ENCODE results near the gene SLC29A2. TPM values are rescaled to one million over a fixed set of nuclear protein-coding genes. Genes with fewer than 3 reads are reported as not detected.

SLC29A2 gene
- total RNA-seq, 1 donor from 2014 or later = 6.9 TPM

- Histone ChIP-seq H3K36me3 (no peaks in the 10 kb centered on the region), H3K4me1 (no peaks in the 10 kb centered on the region), H3K27me3 (no peaks in the 10 kb centered on the region), H3F3A (ENCODE audit: low read depth) (peaks cover 64% of the 10 kb centered on the region), H3K79me2 (ENCODE audit: low read depth) (peaks cover 9% of the 10 kb centered on the region), H3K9ac (no peak overlapping the region), H3K9me3 (ENCODE audit: low read depth) (no peaks in the 10 kb centered on the region), H4K20me1 (ENCODE audit: low read depth) (peaks cover 9% of the 10 kb centered on the region), H3K4me3 (no peak overlapping the region), H3K27ac (no peak overlapping the region), H2AFZ (replicated peaks) (no peak overlapping the region), H3K4me2 (no peak overlapping the region)
- peaks cover 14% of the 10 kb centered on the region for H3K27me3 Mint-ChIP-seq (ENCODE audit: insufficient read depth, low read depth)
- H3K9me3 Mint-ChIP-seq = no peaks in the 10 kb centered on the region
- peak overlapping the region; percentile 46 for H3K27ac Mint-ChIP-seq
- TF ChIP-seq EZH2phosphoT487 (IDR thresholded peaks at IDR 0.05) (no peak), EZH2 (IDR thresholded peaks at IDR 0.05) (no peak)
- DNase-seq (ENCODE audit: low spot score) = no peak
- H3K36me3 Mint-ChIP-seq = peaks cover 13% of the 10 kb centered on the region
- H3K4me1 Mint-ChIP-seq = peaks cover 7% of the 10 kb centered on the region
- H3K4me3 Mint-ChIP-seq = no peak overlapping the region
Observed at GRCh38 chr11:66365166-66365565, 6.4 kb downstream of the SLC29A2 start.

GRCh38 chr11:66363805-66364535 is 7.6 kb downstream of the SLC29A2 start:
- TF ChIP-seq CTCF (IDR thresholded peaks at IDR 0.05) (peak; percentile 84), EZH2phosphoT487 (IDR thresholded peaks at IDR 0.05) (no peak)
- H3K4me3 ChIP-seq = no peak overlapping the region

GRCh38 chr11:66363187-66363601 is 8.4 kb downstream of the SLC29A2 start:
- Histone ChIP-seq H3K9me3 (ENCODE audit: low read depth) (no peaks in the 10 kb centered on the region), H3K4me1 (no peaks in the 10 kb centered on the region), H3K27me3 (no peaks in the 10 kb centered on the region), H3K79me2 (ENCODE audit: low read depth) (no peaks in the 10 kb centered on the region), H2AFZ (replicated peaks) (no peak overlapping the region), H3K4me2 (no peak overlapping the region), H3K27ac (no peak overlapping the region), H4K20me1 (ENCODE audit: low read depth) (peaks cover 10% of the 10 kb centered on the region), H3K9ac (no peak overlapping the region), H3K36me3 (no peaks in the 10 kb centered on the region), H3F3A (ENCODE audit: low read depth) (peaks cover 71% of the 10 kb centered on the region), H3K4me3 (no peak overlapping the region)
- Mint-ChIP-seq H3K27ac (no peak overlapping the region), H3K9me3 (no peaks in the 10 kb centered on the region), H3K4me3 (no peak overlapping the region), H3K27me3 (ENCODE audit: insufficient read depth, low read depth) (peaks cover 15% of the 10 kb centered on the region), H3K36me3 (peaks cover 8% of the 10 kb centered on the region), H3K4me1 (peaks cover 6% of the 10 kb centered on the region)
- no peak for DNase-seq (ENCODE audit: low spot score)
- TF ChIP-seq CTCF (IDR thresholded peaks at IDR 0.05) (no peak), EZH2 (IDR thresholded peaks at IDR 0.05) (no peak), EZH2phosphoT487 (IDR thresholded peaks at IDR 0.05) (no peak)

More at GRCh38 chr11:66363805-66364535, 7.6 kb downstream of the SLC29A2 start:
- Histone ChIP-seq H3F3A (ENCODE audit: low read depth) (peaks cover 64% of the 10 kb centered on the region), H3K9me3 (ENCODE audit: low read depth) (no peaks in the 10 kb centered on the region), H4K20me1 (ENCODE audit: low read depth) (peaks cover 9% of the 10 kb centered on the region), H3K36me3 (no peaks in the 10 kb centered on the region), H3K79me2 (ENCODE audit: low read depth) (no peaks in the 10 kb centered on the region), H3K9ac (no peak overlapping the region), H3K4me1 (no peaks in the 10 kb centered on the region), H2AFZ (replicated peaks) (no peak overlapping the region), H3K27me3 (no peaks in the 10 kb centered on the region), H3K27ac (no peak overlapping the region), H3K4me2 (no peak overlapping the region)
- Mint-ChIP-seq H3K9me3 (no peaks in the 10 kb centered on the region), H3K4me1 (peaks cover 4% of the 10 kb centered on the region), H3K36me3 (peaks cover 10% of the 10 kb centered on the region), H3K4me3 (no peak overlapping the region), H3K27ac (no peak overlapping the region), H3K27me3 (ENCODE audit: insufficient read depth, low read depth) (peaks cover 15% of the 10 kb centered on the region)
- peak; percentile 67 for DNase-seq (ENCODE audit: low spot score)

- Histone ChIP-seq H3K4me3 (no peak overlapping the region), H3K36me3 (no peaks in the 10 kb centered on the region), H4K20me1 (ENCODE audit: low read depth) (peaks cover 10% of the 10 kb centered on the region), H3K27ac (no peak overlapping the region), H3K27me3 (no peaks in the 10 kb centered on the region), H3K4me1 (no peaks in the 10 kb centered on the region), H3F3A (ENCODE audit: low read depth) (peaks cover 69% of the 10 kb centered on the region), H3K9me3 (ENCODE audit: low read depth) (no peaks in the 10 kb centered on the region), H3K4me2 (no peak overlapping the region), H3K79me2 (ENCODE audit: low read depth) (no peaks in the 10 kb centered on the region), H3K9ac (no peak overlapping the region), H2AFZ (replicated peaks) (no peak overlapping the region)
- H3K27ac Mint-ChIP-seq = no peak overlapping the region
- H3K9me3 Mint-ChIP-seq = no peaks in the 10 kb centered on the region
- H3K4me1 Mint-ChIP-seq = peaks cover 6% of the 10 kb centered on the region
- peaks cover 4% of the 10 kb centered on the region for H3K36me3 Mint-ChIP-seq
- DNase-seq (ENCODE audit: low spot score) = no peak
- peaks cover 15% of the 10 kb centered on the region for H3K27me3 Mint-ChIP-seq (ENCODE audit: insufficient read depth, low read depth)
- no peak for TF ChIP-seq EZH2phosphoT487 (IDR thresholded peaks at IDR 0.05)
- TF ChIP-seq CTCF (IDR thresholded peaks at IDR 0.05) = no peak
- TF ChIP-seq EZH2 (IDR thresholded peaks at IDR 0.05) = no peak
- H3K4me3 Mint-ChIP-seq = no peak overlapping the region
Observed at GRCh38 chr11:66362481-66363147, 8.9 kb downstream of the SLC29A2 start.

Data from neural progenitor cell (in vitro differentiated cells).